GM23248 (cell line): Measurements from ENCODE around the gene UQCRHL. TPM values are rescaled to one million over a fixed set of nuclear protein-coding genes. Genes with fewer than 3 reads are reported as not detected.
"Not testable (repeated sequence)": the region's sequence is repeated elsewhere in the genome, so short reads cannot be mapped to it uniquely, and the experiment has no call there.

ENCODE experiments used
- DNase-seq: peaks from one replicate; pipeline ENCODE4 v3.0.0-alpha.2; 2015
- H2AFZ ChIP-seq: fragments of 200-600 bp; sonication (generic); 2 replicates; pipeline ENCODE4 v1.6.1; 2016; ENCODE audit warnings: antibody characterized with exemption
- H3F3A ChIP-seq: fragments of 200-600 bp; sonication (generic); 2 replicates; pipeline ENCODE4 v1.6.1; 2016; ENCODE audit warnings: mild to moderate bottlenecking, antibody characterized with exemption, mixed run types; ENCODE audit not compliant: insufficient read depth
- H3K27ac ChIP-seq: fragments of 200-600 bp; sonication (generic); 2 replicates; pipeline ENCODE4 v1.5.1; 2016; ENCODE audit warnings: mild to moderate bottlenecking
- H3K27me3 ChIP-seq: fragments of 200-600 bp; sonication (generic); replicated peaks from 2 replicates; pipeline ENCODE4 v1.6.1; 2016; ENCODE audit warnings: mild to moderate bottlenecking; ENCODE audit not compliant: insufficient read depth
- H3K36me3 ChIP-seq: fragments of 200-600 bp; sonication (generic); 2 replicates; pipeline ENCODE4 v1.6.1; 2016; ENCODE audit warnings: low read depth, mild to moderate bottlenecking
- H3K4me1 ChIP-seq: fragments of 200-600 bp; sonication (generic); 2 replicates; pipeline ENCODE4 v1.6.1; 2016; ENCODE audit warnings: mild to moderate bottlenecking; ENCODE audit not compliant: insufficient read depth
- H3K4me2 ChIP-seq: fragments of 200-600 bp; sonication (generic); one replicate; pipeline ENCODE4 v1.6.1; 2016; ENCODE audit warnings: mild to moderate bottlenecking; ENCODE audit not compliant: unreplicated experiment
- H3K4me3 ChIP-seq: fragments of 200-600 bp; sonication (generic); 2 replicates; pipeline ENCODE4 v1.5.1; 2016; ENCODE audit warnings: mild to moderate bottlenecking
- H3K79me2 ChIP-seq: fragments of 200-600 bp; sonication (generic); 2 replicates; pipeline ENCODE4 v1.6.1; 2016; ENCODE audit warnings: mild to moderate bottlenecking; ENCODE audit not compliant: insufficient read depth
- H3K9ac ChIP-seq: fragments of 200-600 bp; sonication (generic); 2 replicates; pipeline ENCODE4 v1.6.1; 2016; ENCODE audit warnings: mild to moderate bottlenecking
- H3K9me2 ChIP-seq: fragments of 200-600 bp; sonication (generic); 2 replicates; pipeline ENCODE4 v1.6.1; 2016; ENCODE audit warnings: mixed run types, mild to moderate bottlenecking, moderate library complexity; ENCODE audit not compliant: insufficient read depth
- H3K9me3 ChIP-seq: fragments of 200-600 bp; sonication (generic); one replicate; pipeline ENCODE4 v1.6.1; 2017; ENCODE audit warnings: low read depth
- H4K20me1 ChIP-seq: fragments of 200-600 bp; sonication (generic); 2 replicates; pipeline ENCODE4 v1.6.0; 2016; ENCODE audit not compliant: insufficient read depth
- EZH2 ChIP-seq: fragments of 200-600 bp; sonication (generic); IDR thresholded peaks from 2 replicates; pipeline ENCODE4 v1.6.1; 2018; ENCODE audit warnings: antibody characterized with exemption, mild to moderate bottlenecking; ENCODE audit not compliant: insufficient read depth, poor library complexity, severe bottlenecking
- EZH2phosphoT487 ChIP-seq: fragments of 200-600 bp; sonication (generic); IDR thresholded peaks from 2 replicates; pipeline ENCODE4 v1.6.1; 2018; ENCODE audit warnings: antibody characterized with exemption, moderate library complexity, mild to moderate bottlenecking, low read depth; ENCODE audit not compliant: insufficient read depth
- WGBS, 2 experiments: methylation state at CpG; one replicate each; pipeline ENCODE4 v1.1.6; 2015 to 2017; ENCODE audit warnings: low lambda C conversion rate in 2 of 2, low coverage in 1 of 2; ENCODE audit errors: missing lambda C conversion rate in 2 of 2; 5-methylcytosine and 5-hydroxymethylcytosine counted together
- in situ Hi-C: fragments of 300-500 bp; cut with MboI; formaldehyde crosslinking; loops from 2 replicates; pipeline ENCODE4 v1.15.0; 2020
- polyA plus RNA-seq: library from polyadenylated mRNA; unstranded; fragments of >200 nt; fragmentation: Nextera tagmentation; extraction: Ambion mirVana; gene quantifications from 2 replicates; pipeline ENCODE4 v1.2.1, GENCODE V29; 2016
- total RNA-seq: library from RNA; depleted of rRNA; stranded (reverse); fragments of >200 nt; shearing (Covaris generic); gene quantifications from 2 replicates; pipeline ENCODE4 v1.2.3, GENCODE V29; 2014; rRNA removed

UQCRHL gene
- total RNA-seq (0.32 and 0.51 TPM in 2 replicates), polyA plus RNA-seq (0.60 and 0.65 TPM in 2 replicates)

DNA sequence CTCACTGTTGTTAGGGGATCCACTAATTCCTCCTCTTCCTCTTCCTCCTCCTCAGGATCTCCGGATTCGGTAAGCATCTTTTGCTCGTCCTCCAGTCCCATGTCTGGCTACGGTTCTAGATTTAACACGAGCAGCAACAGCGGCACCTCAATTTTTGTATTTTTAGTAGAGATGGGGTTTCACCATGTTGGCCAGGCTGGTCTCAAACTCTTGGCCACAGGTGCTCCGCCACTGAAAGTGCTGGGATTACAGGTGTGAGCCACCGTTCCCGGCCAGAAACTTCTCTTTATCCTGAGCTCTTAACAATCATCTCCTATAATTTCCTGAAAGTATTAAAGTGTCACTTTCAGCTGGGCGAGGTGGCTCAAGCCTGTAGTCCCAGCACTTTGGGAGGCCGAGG lies at the start of gene UQCRHL:
TSS of gene UQCRHL (minus strand) at position 101 of the 400 bp plus-strand sequence. CDS start at position 101, 0 bp downstream.
- DNase-seq, H3K9me3 ChIP-seq, H4K20me1 ChIP-seq, H3K9me2 ChIP-seq, H3K4me1 ChIP-seq, H3K27ac ChIP-seq, H3K79me2 ChIP-seq, H3K4me3 ChIP-seq, H3K9ac ChIP-seq, H3K27me3 ChIP-seq, H3K36me3 ChIP-seq, H3F3A ChIP-seq, H2AFZ ChIP-seq, in situ Hi-C loops, H3K4me2 ChIP-seq: not testable (repeated sequence)
- WGBS, 2 experiments = 92 to 95% methylated on average over 11 of the region's 11 CpGs

DNA sequence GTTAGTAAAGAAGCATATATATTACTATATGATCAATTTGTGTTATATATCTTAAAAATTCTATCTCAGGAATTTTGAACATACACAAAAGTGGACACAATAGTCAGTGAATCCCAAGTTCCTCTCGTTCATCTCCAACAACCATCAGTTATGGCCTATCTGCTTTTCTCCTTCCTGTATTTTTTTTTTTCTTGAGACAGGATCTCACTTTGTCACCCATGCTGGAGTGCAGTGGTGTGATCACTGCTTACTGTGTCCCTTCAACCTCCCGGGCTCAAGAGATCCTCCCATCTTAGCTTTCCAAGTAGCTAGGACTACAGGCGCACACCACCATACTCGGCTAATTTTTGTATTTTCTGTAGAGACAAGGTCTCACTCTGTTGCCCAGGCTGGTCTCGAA lies 49.4 kb upstream of the UQCRHL start:
- H3K9me2 ChIP-seq = no peaks in the 10 kb centered on the region
- no peaks in the 10 kb centered on the region for H3K9me3 ChIP-seq
- H3K36me3 ChIP-seq = no peaks in the 10 kb centered on the region
- 84 to 91% methylated on average over 5 of the region's 5 CpGs for WGBS, 2 experiments
- no peaks in the 10 kb centered on the region for H4K20me1 ChIP-seq
- H3K4me1 ChIP-seq = peaks cover 3% of the 10 kb centered on the region
- H3K79me2 ChIP-seq = peaks cover 100% of the 10 kb centered on the region
- no peak overlapping the region for H2AFZ ChIP-seq
- no peak overlapping the region for H3K4me3 ChIP-seq
- H3K27me3 ChIP-seq = no peaks in the 10 kb centered on the region
- DNase-seq = no peak
- TF ChIP-seq EZH2 (no peak), EZH2phosphoT487 (no peak)
- no peak overlapping the region for H3K9ac ChIP-seq
- H3K27ac ChIP-seq = no peak overlapping the region
- in situ Hi-C loops = no loop called here
- H3K4me2 ChIP-seq = no peak overlapping the region
- H3F3A ChIP-seq = peaks cover 2% of the 10 kb centered on the region; the same call in 1 of the 2 replicates

DNA sequence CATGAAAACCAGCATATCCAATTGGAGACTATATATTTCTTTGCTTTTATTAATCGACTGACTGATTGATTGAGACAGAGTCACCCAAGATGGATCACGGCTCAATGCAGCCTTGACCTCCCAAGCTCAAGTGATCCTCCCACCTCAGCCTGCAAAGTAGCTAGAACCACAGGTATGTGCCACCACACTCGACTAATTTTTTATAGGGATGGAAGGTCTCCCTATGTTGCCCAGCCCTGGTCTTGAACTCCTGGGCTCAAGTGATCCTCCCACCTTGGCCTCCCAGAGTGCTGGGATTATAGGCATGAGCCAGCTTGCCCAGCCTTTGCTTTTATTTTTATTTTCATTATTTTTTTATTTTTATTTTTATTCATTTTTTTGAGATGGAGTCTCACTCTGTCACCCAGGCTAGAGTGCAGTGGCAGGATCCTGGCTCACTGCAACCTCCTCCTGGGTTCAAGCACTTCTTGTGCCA lies 45.4 kb upstream of the UQCRHL start:
- H2AFZ ChIP-seq = no peak overlapping the region
- H4K20me1 ChIP-seq = no peaks in the 10 kb centered on the region
- 93 to 96% methylated on average over 3 of the region's 3 CpGs for WGBS, 2 experiments
- H3K4me1 ChIP-seq = peaks cover 20% of the 10 kb centered on the region
- TF ChIP-seq EZH2 (no peak), EZH2phosphoT487 (no peak)
- H3K9me3 ChIP-seq = no peaks in the 10 kb centered on the region
- H3K9ac ChIP-seq = no peak overlapping the region
- no peak overlapping the region for H3K4me3 ChIP-seq
- H3K4me2 ChIP-seq = no peak overlapping the region
- in situ Hi-C loops = no loop called here
- H3F3A ChIP-seq = peaks cover 30% of the 10 kb centered on the region
- H3K27me3 ChIP-seq = no peaks in the 10 kb centered on the region
- no peak for DNase-seq
- H3K36me3 ChIP-seq = no peaks in the 10 kb centered on the region
- peaks cover 100% of the 10 kb centered on the region for H3K79me2 ChIP-seq
- no peaks in the 10 kb centered on the region for H3K9me2 ChIP-seq
- H3K27ac ChIP-seq = no peak overlapping the region

DNA sequence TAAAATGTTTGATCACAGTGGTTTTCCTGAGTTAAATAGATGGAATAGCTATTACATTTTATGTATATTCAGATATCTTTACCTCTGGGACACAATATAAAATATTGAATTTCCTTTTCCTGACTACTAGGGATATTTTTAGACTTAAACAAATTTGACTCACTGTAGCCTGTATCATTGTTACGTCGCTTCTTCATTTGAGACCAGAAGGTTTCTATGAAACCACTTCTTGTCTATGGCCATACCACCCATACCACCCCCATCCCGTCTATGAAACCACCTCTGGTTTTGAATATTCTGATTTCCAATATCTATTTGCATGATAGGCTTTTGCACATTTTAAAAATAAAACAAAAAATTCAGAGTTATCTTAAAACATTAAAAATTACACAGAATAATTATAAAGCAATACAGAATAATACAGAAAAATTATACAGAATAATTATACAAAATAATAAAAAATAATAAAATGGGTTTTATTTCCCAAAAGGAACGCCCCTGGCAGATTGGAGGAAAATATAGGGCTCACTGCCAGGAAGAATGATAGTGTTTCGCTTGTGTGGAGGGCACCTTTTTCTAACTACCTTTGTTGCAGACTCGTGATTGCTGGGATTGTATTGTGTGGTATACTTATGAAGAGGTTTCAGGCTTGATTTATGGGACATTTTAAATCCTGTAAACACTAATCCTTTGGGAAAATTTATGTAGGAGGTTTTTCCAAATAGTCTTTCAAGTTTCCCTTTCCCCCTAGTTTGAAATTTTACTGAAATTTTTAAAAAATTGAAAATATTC lies 44.8 kb upstream of the UQCRHL start:
- TF ChIP-seq EZH2phosphoT487 = no peak
- TF ChIP-seq EZH2 = no peak
- Histone ChIP-seq H3K4me3 (no peak overlapping the region), H3K4me1 (peaks cover 20% of the 10 kb centered on the region), H3K36me3 (no peaks in the 10 kb centered on the region), H3K4me2 (no peak overlapping the region), H4K20me1 (no peaks in the 10 kb centered on the region), H3K9me2 (no peaks in the 10 kb centered on the region), H3K9me3 (no peaks in the 10 kb centered on the region), H3F3A (peaks cover 30% of the 10 kb centered on the region), H2AFZ (no peak overlapping the region), H3K79me2 (peaks cover 96% of the 10 kb centered on the region), H3K27me3 (no peaks in the 10 kb centered on the region), H3K27ac (peak overlapping the region; percentile 11; the same call in 1 of the 2 replicates), H3K9ac (no peak overlapping the region)
- 84 to 89% methylated on average over 6 of the region's 6 CpGs for WGBS, 2 experiments
- in situ Hi-C loops = no loop called here
- peak; percentile 50 for DNase-seq
